HCT116 (cell line): Measurements from ENCODE around the gene GPR6. TPM values are rescaled to one million over a fixed set of nuclear protein-coding genes. Genes with fewer than 3 reads are reported as not detected.

Experiments
- ATAC-seq: fragments of 200-7000 bp; cut with Tn5 transposase; 2 replicates; pipeline ENCODE4 v1.9.1; 2020; ENCODE audit warnings: mild to moderate bottlenecking, moderate library complexity
- BruUV-seq: library from RNA; stranded (reverse); fragments of 400-500 nt; replicated peaks from 2 replicates; lab custom pipeline; 2021; lab: Mats Ljungman, UMichigan
- CTCF ChIA-PET: fragments of 300-600 bp; sonication (Branson Sonifier 250); formaldehyde crosslinking; loops from one replicate; lab custom pipeline; 2021; ENCODE audit warnings: antibody characterized with exemption; lab: Charles Lee
- POLR2A ChIA-PET: fragments of 300-600, 350-600 bp; sonication (Branson Sonifier 250); formaldehyde crosslinking; loops from one replicate; lab custom pipeline; 2021; ENCODE audit warnings: antibody characterized with exemption; lab: Charles Lee
- RAD21 ChIA-PET, 2 experiments: fragments of 300-600 bp; sonication (Branson Sonifier 250); formaldehyde crosslinking; loops; one replicate each; lab custom pipeline; 2023; ENCODE audit warnings: low total read pairs in 2 of 2; ENCODE audit not compliant: uncharacterized antibody in 2 of 2, unreplicated experiment in 2 of 2, low non-redundant PET in 1 of 2; lab: Charles Lee
- DNase-seq: peaks from one replicate; pipeline ENCODE4 v3.0.0-alpha.2; 2010; ENCODE audit warnings: low read depth, low spot score
- H2AFZ ChIP-seq: fragments of 200-600 bp; shearing (Covaris generic), sonication (generic); 2 replicates; pipeline ENCODE4 v1.6.1; 2017; ENCODE audit warnings: low read depth, mixed run types, mixed read lengths, antibody characterized with exemption, low read length; ENCODE audit not compliant: poor library complexity, severe bottlenecking
- H3K27ac ChIP-seq: 2 replicates; pipeline ENCODE4 v1.5.1; 2012; ENCODE audit warnings: low read depth, low read length
- H3K27me3 ChIP-seq: fragments of 200-600 bp; sonication (generic); 2 replicates; pipeline ENCODE4 v1.6.1; 2016; ENCODE audit warnings: mixed run types, low read length, mixed read lengths; ENCODE audit not compliant: insufficient read depth
- H3K36me3 ChIP-seq, 2 experiments: fragments of 200-500 bp in 1 of 2; fragments of 200-600 bp in 1 of 2; sonication (Bioruptor generic) in 1 of 2; sonication (generic) in 1 of 2; 2 replicates each; pipeline versions ENCODE4 v1.5.1 to v1.6.1; 2014 to 2016; ENCODE audit warnings: low read length in 2 of 2, inconsistent platforms in 1 of 2, mixed read lengths in 1 of 2, mixed run types in 1 of 2; ENCODE audit not compliant: insufficient read depth in 2 of 2, control insufficient read depth in 1 of 2
- H3K4me1 ChIP-seq, 2 experiments: fragments of 200-600 bp in 1 of 2; sonication (generic) in 1 of 2; 2 replicates each; pipeline versions ENCODE4 v1.5.1 to v1.6.1; 2012 to 2017; ENCODE audit warnings: low read length in 2 of 2, inconsistent platforms in 1 of 2, mild to moderate bottlenecking in 1 of 2, mixed read lengths in 1 of 2, mixed run types in 1 of 2, moderate library complexity in 1 of 2; ENCODE audit not compliant: insufficient read depth in 2 of 2, control insufficient read depth in 1 of 2
- H3K4me2 ChIP-seq: fragments of 200-600 bp; sonication (generic); 2 replicates; pipeline ENCODE4 v1.6.1; 2017; ENCODE audit warnings: mixed run types, low read length, mixed read lengths
- H3K4me3 ChIP-seq, 2 experiments: fragments of 200-600 bp in 1 of 2; sonication (generic) in 1 of 2; replicated peaks in 1 of 2; 2 replicates each; pipeline ENCODE4 v1.5.1; 2011 to 2016; ENCODE audit warnings: low read length in 2 of 2, control low read depth in 1 of 2, low read depth in 1 of 2, mild to moderate bottlenecking in 1 of 2, mixed read lengths in 1 of 2, mixed run types in 1 of 2
- H3K79me2 ChIP-seq: fragments of 200-600 bp; sonication (generic); 2 replicates; pipeline ENCODE4 v1.6.1; 2017; ENCODE audit warnings: mild to moderate bottlenecking, mixed run types, low read length, moderate library complexity, mixed read lengths; ENCODE audit not compliant: insufficient read depth
- H3K9ac ChIP-seq: fragments of 200-600 bp; sonication (generic); 2 replicates; pipeline ENCODE4 v1.6.1; 2016; ENCODE audit warnings: low read length, mixed read lengths
- H3K9me2 ChIP-seq: fragments of 200-600 bp; sonication (generic), shearing (Covaris generic); 2 replicates; pipeline ENCODE4 v1.6.1; 2017; ENCODE audit warnings: mixed run types, mild to moderate bottlenecking, moderate library complexity; ENCODE audit not compliant: insufficient read depth
- H3K9me3 ChIP-seq, 2 experiments: fragments of 200-500 bp in 1 of 2; fragments of 200-600 bp in 1 of 2; sonication (Bioruptor generic) in 1 of 2; sonication (generic) in 1 of 2; 2 replicates each; pipeline ENCODE4 v1.6.1; 2014 to 2017; ENCODE audit warnings: low read length in 2 of 2, mixed read lengths in 2 of 2, inconsistent platforms in 1 of 2, low read depth in 1 of 2, mild to moderate bottlenecking in 1 of 2, mixed run types in 1 of 2, moderate library complexity in 1 of 2; ENCODE audit not compliant: control insufficient read depth in 1 of 2, insufficient read depth in 1 of 2
- H4K20me1 ChIP-seq: fragments of 200-600 bp; sonication (generic), shearing (Covaris generic); 2 replicates; pipeline ENCODE4 v1.6.1; 2017; ENCODE audit warnings: mixed run types, mild to moderate bottlenecking, moderate library complexity; ENCODE audit not compliant: insufficient read depth
- EZH2 ChIP-seq: fragments of 200-600 bp; sonication (generic); IDR thresholded peaks from 2 replicates; pipeline ENCODE4 v1.6.1; 2017; ENCODE audit warnings: antibody characterized with exemption, mixed run types
- EZH2phosphoT487 ChIP-seq: fragments of 200-600 bp; IDR thresholded peaks from 2 replicates; pipeline ENCODE4 v1.6.1; 2018; ENCODE audit warnings: antibody characterized with exemption, borderline replicate concordance
- POLR2AphosphoS5 ChIP-seq: IDR thresholded peaks from 2 replicates; pipeline ENCODE4 v1.6.1; 2011; ENCODE audit warnings: mild to moderate bottlenecking, low read depth, low read length, moderate library complexity
- SIN3A ChIP-seq: IDR thresholded peaks from 2 replicates; pipeline ENCODE4 v1.6.1; 2012; ENCODE audit warnings: low read depth
- SRF ChIP-seq: IDR thresholded peaks from 2 replicates; pipeline ENCODE4 v1.6.1; 2012; ENCODE audit warnings: low read depth
- intact Hi-C: fragments of 100-400 bp; cut with micrococcal nuclease; formaldehyde crosslinking; loops from 2 replicates; pipeline ENCODE4 v1.10.0; 2022
- total RNA-seq: library from RNA; stranded (reverse); gene quantifications from one replicate; pipeline ENCODE4 v1.2.1, GENCODE V29; 2021; ENCODE audit not compliant: unreplicated experiment
- TF ChIP-seq, protein P1 (sequence below): IDR thresholded peaks from 2 replicates; pipeline ENCODE4 v1.6.1; 2011; ENCODE audit warnings: mild to moderate bottlenecking, low read length, moderate library complexity; ENCODE audit not compliant: insufficient replicate concordance; ENCODE audit errors: extremely low read depth
- TF ChIP-seq, protein P2 (sequence below), 3 experiments: fragments of 200-600 bp in 1 of 3; sonication (generic) in 1 of 3; IDR thresholded peaks in 2 of 3; conservative IDR thresholded peaks in 1 of 3; 2 replicates each; pipeline ENCODE4 v1.5.1; 2012 to 2017; ENCODE audit warnings: low read depth in 2 of 3, low read length in 2 of 3, antibody characterized with exemption in 1 of 3, borderline replicate concordance in 1 of 3, control low read depth in 1 of 3, mild to moderate bottlenecking in 1 of 3, mixed read lengths in 1 of 3, mixed run types in 1 of 3, moderate library complexity in 1 of 3; ENCODE audit not compliant: insufficient read depth in 1 of 3

Gene GPR6
- total RNA-seq, 1 experiment from 2014 or later, result not detected

DNA sequence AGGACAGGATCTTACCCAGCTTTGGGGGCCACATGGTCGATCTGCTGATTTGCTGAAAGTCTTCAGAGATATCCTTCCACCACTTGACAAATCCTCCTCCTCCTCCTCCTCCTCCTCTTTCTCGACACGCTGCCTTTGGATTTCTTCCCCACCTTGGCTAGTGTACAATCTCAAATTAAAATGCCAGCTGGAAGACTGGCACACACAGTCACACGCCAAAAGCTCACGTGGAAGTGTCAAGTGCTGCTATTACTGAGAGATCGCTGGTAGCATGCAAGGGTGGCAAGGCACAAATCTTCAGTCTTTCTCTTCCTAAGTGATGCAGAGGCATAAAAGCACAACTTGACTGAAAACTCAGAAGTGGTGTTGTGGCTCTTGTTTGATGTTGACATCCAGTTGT, 35.3 kb downstream of the GPR6 start (continued):
- TF ChIP-seq, protein P1, sequence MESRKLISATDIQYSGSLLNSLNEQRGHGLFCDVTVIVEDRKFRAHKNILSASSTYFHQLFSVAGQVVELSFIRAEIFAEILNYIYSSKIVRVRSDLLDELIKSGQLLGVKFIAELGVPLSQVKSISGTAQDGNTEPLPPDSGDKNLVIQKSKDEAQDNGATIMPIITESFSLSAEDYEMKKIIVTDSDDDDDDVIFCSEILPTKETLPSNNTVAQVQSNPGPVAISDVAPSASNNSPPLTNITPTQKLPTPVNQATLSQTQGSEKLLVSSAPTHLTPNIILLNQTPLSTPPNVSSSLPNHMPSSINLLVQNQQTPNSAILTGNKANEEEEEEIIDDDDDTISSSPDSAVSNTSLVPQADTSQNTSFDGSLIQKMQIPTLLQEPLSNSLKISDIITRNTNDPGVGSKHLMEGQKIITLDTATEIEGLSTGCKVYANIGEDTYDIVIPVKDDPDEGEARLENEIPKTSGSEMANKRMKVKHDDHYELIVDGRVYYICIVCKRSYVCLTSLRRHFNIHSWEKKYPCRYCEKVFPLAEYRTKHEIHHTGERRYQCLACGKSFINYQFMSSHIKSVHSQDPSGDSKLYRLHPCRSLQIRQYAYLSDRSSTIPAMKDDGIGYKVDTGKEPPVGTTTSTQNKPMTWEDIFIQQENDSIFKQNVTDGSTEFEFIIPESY, result no peak
- TF ChIP-seq, protein P2, sequence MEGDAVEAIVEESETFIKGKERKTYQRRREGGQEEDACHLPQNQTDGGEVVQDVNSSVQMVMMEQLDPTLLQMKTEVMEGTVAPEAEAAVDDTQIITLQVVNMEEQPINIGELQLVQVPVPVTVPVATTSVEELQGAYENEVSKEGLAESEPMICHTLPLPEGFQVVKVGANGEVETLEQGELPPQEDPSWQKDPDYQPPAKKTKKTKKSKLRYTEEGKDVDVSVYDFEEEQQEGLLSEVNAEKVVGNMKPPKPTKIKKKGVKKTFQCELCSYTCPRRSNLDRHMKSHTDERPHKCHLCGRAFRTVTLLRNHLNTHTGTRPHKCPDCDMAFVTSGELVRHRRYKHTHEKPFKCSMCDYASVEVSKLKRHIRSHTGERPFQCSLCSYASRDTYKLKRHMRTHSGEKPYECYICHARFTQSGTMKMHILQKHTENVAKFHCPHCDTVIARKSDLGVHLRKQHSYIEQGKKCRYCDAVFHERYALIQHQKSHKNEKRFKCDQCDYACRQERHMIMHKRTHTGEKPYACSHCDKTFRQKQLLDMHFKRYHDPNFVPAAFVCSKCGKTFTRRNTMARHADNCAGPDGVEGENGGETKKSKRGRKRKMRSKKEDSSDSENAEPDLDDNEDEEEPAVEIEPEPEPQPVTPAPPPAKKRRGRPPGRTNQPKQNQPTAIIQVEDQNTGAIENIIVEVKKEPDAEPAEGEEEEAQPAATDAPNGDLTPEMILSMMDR (IDR thresholded peaks at IDR 0.05 in 2 of 3, conservative IDR thresholded peaks at IDR 0.05 in 1 of 3; ENCODE audit: borderline replicate concordance in 1 of 3, insufficient read depth in 1 of 3, low read depth in 2 of 3, low read length in 2 of 3), result no peak
- TF ChIP-seq POLR2AphosphoS5 (no peak), EZH2 (no peak), SRF (no peak)

GRCh38 chr6:110015206-110015605, 37.1 kb downstream of the GPR6 start:
- no peak overlapping the region for H3K9ac ChIP-seq
- H3K9me2 ChIP-seq, result no peaks in the 10 kb centered on the region
- no TSS peak for BruUV-seq
- H4K20me1 ChIP-seq, result no peaks in the 10 kb centered on the region
- H3K79me2 ChIP-seq, result no peaks in the 10 kb centered on the region
- H3K4me1 ChIP-seq, result peaks cover 0 to 5% of the 10 kb centered on the region in 2 experiments; a peak in 1 of 4 replicates
- H3K27me3 ChIP-seq, result 0 out of 2 replicates have a peak, but pooled peaks cover 4% of the 10 kb centered on the region
- DNase-seq (no peak), ATAC-seq (no peak)
- RAD21 ChIA-PET, result no interaction called here
- no peaks in the 10 kb centered on the region for H3K36me3 ChIP-seq
- H2AFZ ChIP-seq, result no peak overlapping the region
- CTCF ChIA-PET, result no interaction called here
- intact Hi-C loops, result no loop called here
- no peaks in the 10 kb centered on the region for H3K9me3 ChIP-seq
- H3K4me3 ChIP-seq, result no peak overlapping the region
- no peak overlapping the region for H3K4me2 ChIP-seq
- POLR2A ChIA-PET, result no interaction called here
- no peak for TF ChIP-seq SIN3A
- TF ChIP-seq EZH2phosphoT487, result no peak
- no peak overlapping the region for H3K27ac ChIP-seq
